Measurements from ENCODE around the gene SLC7A11.
"Not testable (repeated sequence)": the region's sequence is repeated elsewhere in the genome, so short reads cannot be mapped to it uniquely, and the experiment has no call there.

DNA sequence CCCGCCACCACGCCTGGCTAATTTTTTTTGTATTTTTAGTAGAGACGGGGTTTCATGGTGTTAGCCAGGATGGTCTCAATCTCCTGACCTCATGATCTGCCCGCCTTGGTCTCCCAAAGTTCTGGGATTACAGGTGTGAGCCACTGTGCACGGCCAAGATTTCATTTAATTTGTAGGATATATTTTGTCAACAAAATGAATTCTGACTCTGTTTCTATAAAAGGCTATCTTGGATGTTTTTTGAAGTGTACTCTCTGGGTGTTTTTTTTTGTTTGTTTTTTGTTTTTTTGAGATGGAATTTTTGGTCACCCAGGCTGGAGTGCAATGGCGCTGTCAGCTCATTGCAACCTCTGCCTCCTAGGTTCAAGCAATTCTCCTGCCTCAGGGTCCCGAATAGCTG is 5.0 kb downstream of the SLC7A11 start:
- not testable (repeated sequence) for TF ChIP-seq POLR2A, CTCF (IDR thresholded peaks at IDR 0.05)

Data from uterus (tissue), 2 donors.